ENCODE measurements around the gene ACD.

The ACD gene

DNA sequence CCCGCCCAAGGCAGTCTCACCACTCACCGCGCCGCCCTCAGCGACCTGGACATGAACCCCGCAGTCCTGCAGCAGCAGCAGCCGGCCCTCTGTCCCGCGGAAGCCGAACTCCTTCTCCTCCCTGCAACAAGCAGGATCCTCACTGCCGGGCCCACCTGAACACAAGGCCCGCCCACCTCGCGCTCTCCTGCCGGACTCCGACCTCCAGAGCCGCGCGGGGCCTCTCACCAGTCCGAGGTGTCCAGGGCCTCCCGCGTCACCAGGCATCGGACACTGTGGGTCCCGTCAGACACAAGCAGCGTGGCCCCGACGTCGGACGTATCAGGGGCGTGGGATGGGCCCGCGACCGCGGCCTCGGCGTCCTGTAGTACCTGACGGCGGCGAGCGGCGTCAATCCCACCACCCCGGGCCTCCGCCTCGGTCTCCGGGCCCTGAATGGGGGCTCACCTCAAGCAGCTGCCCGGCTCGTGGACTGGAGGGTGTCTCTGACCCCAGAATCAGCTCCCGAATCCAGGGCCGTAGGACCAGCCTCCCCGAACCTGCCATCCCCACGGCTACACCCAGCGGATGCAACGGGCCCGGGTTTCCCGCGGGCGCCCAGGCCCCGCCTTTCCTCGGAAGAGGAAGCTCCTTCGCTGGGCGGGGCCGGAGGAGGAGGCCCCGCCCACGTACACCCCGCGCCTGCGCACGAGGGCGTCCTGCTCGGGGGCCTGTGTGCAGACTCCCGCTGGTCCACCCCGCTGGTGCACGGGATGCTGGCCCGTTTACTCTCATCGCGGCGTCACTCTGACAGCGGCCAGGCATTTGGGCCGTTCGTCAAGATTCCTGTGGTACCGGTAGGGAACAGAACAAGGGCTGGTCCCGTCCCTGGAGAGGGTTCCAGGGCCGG, at the start of gene ACD:
TSS of gene ACD (minus strand) at position 586 of the 889 bp plus-strand sequence. CDS start at position 546, 40 bp downstream.
- no peak for DNase-seq (ENCODE audit: extremely low read depth, low read depth)

DNA sequence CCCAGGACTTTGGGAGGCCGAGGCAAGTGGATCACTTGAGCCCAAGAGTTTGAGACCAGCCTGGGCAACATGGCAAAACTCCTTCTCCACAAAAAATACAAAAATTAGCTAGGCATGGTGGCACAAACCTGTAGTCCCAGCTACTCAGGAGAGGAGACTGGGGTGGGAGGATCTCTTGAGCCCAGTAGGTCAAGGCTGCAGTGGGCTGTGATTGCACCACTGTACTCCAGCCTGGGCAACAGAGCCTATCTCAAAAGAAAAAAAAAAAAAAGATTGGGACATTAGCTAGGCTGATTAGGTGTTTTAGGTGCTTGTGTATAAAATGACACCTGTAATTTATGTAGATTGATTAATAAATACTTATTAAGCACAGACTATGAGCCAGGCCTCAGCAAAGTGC, 49.0 kb upstream of the ACD start:
- TF ChIP-seq, protein P1, sequence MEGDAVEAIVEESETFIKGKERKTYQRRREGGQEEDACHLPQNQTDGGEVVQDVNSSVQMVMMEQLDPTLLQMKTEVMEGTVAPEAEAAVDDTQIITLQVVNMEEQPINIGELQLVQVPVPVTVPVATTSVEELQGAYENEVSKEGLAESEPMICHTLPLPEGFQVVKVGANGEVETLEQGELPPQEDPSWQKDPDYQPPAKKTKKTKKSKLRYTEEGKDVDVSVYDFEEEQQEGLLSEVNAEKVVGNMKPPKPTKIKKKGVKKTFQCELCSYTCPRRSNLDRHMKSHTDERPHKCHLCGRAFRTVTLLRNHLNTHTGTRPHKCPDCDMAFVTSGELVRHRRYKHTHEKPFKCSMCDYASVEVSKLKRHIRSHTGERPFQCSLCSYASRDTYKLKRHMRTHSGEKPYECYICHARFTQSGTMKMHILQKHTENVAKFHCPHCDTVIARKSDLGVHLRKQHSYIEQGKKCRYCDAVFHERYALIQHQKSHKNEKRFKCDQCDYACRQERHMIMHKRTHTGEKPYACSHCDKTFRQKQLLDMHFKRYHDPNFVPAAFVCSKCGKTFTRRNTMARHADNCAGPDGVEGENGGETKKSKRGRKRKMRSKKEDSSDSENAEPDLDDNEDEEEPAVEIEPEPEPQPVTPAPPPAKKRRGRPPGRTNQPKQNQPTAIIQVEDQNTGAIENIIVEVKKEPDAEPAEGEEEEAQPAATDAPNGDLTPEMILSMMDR (IDR thresholded peaks at IDR 0.05; ENCODE audit: low read depth, low read length, missing control alignments) = no peak
- DNase-seq (ENCODE audit: extremely low read depth, low read depth) = no peak
- no peak overlapping the region for H3K4me3 ChIP-seq (replicated peaks; ENCODE audit: low read depth, low read length)

More for the DNA sequence above, at the start of gene ACD:
- peak within 1 kb of the TSS; percentile 82 for H3K4me3 ChIP-seq (replicated peaks; ENCODE audit: low read depth, low read length)
- TF ChIP-seq, protein P1 (IDR thresholded peaks at IDR 0.05; ENCODE audit: low read depth, low read length, missing control alignments) = no peak

DNA sequence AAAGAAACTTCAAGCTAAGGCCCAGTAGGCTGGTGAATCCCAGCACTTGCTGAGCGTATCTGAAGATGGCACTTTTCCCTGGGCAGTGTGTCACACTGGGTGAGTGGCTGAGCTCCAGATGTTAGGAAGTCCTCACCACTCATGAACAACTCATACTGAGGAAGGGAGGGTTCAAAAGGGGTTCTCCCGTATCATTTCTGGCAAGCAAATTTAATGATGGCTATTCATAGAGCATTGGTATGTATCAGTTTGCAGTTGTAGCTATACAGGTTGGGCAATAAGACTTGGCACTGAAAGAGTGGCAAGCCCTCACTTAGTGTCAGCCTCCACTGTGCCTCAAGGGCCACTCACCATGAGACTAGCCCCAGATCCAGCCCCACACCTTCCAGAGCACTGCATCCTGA, 48.3 kb upstream of the ACD start:
- no peak for DNase-seq (ENCODE audit: extremely low read depth, low read depth)
- TF ChIP-seq, protein P1 (IDR thresholded peaks at IDR 0.05; ENCODE audit: low read depth, low read length, missing control alignments) = no peak
- no peak overlapping the region for H3K4me3 ChIP-seq (replicated peaks; ENCODE audit: low read depth, low read length)

DNA sequence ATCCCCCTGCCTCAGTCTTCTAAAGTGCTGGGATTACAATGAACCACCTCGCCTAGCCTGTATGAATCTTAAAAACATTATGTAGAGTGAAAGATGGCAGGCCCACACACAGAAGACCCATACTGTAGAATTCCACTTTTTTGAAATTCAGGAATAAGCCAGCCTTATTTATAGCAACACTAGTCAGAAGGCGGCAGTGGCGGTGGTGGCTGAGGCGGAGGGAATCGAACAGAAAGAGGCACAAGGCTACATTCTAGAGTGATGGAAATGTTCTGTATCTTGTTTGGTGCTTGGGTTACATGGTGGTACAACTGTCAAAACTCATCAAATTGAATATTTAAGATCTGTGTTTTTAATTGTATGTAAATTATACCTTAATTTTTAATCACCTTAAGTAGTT, 47.7 kb upstream of the ACD start:
- no peak for DNase-seq (ENCODE audit: extremely low read depth, low read depth)
- TF ChIP-seq, protein P1 (IDR thresholded peaks at IDR 0.05; ENCODE audit: low read depth, low read length, missing control alignments) = no peak
- H3K4me3 ChIP-seq (replicated peaks; ENCODE audit: low read depth, low read length) = no peak overlapping the region

DNA sequence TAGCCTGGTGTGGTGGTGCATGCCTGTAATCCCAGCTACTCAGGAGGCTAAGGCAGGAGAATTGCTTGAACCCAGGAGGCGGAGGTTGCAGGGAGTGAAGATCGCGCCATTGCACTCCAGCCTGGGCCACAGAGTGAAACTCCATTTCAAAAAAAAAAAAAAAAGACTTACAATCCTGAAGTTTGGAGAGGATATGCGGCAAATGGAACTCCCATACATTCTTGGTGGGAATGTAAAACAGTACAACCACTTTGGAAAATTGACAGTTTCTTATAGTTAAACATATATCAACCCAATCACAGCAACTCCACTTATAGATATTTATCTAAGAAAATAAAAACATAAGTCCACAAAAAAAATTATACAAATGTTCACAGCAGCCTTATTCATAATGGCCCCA, 47.1 kb upstream of the ACD start:
- no peak for DNase-seq (ENCODE audit: extremely low read depth, low read depth)
- TF ChIP-seq, protein P1 (IDR thresholded peaks at IDR 0.05; ENCODE audit: low read depth, low read length, missing control alignments) = no peak
- no peak overlapping the region for H3K4me3 ChIP-seq (replicated peaks; ENCODE audit: low read depth, low read length)

DNA sequence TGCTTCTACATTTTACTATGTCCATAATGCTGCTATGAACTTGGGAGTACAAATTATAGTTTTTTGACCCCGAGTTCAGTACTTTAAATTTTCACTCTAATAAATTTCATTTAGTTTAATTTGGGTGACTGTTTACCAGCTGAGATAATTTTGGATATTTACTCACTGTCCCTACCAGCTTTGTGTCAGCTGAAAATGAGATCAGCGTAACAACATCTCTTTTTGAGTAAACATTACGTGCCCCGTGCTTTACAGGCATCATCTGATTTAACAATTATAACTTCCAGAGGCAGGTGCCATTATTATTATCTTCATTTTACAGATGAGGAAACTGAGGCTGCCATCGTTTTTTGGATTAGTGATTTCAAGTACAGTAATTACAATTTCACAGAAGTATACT, 44.0 kb upstream of the ACD start:
- TF ChIP-seq, protein P1 (IDR thresholded peaks at IDR 0.05; ENCODE audit: low read depth, low read length, missing control alignments) = no peak

More for the DNA sequence above, 44.0 kb upstream of the ACD start:
- no peak overlapping the region for H3K4me3 ChIP-seq (replicated peaks; ENCODE audit: low read depth, low read length)
- DNase-seq (ENCODE audit: extremely low read depth, low read depth) = no peak
